ENCODE measurements around the gene VPS51.

GRCh38 chr11:65135633-65136145 is 39.7 kb downstream of the VPS51 start:
- TF ChIP-seq POLR2AphosphoS5 (IDR thresholded peaks at IDR 0.05) (no peak), POLR2A (IDR thresholded peaks at IDR 0.05) (no peak)
